IMR-90 (cell line): ENCODE results near the gene KRTCAP2. TPM values are rescaled to one million over a fixed set of nuclear protein-coding genes. Genes with fewer than 3 reads are reported as not detected.
A peak's percentile ranks its signal among the peaks of the same experiment; 100 is the strongest.

Source experiments
- ATAC-seq: fragments of 200-7000 bp; cut with Tn5 transposase; 2 replicates; pipeline ENCODE4 v1.9.1; 2020; ENCODE audit warnings: low read depth, mild to moderate bottlenecking, moderate library complexity
- BruUV-seq: library from RNA; stranded (reverse); fragments of 400-500 nt; replicated peaks from 2 replicates; lab custom pipeline; 2021; lab: Mats Ljungman, UMichigan
- CTCF ChIA-PET: fragments of 300-600 bp; formaldehyde crosslinking; extraction: SDS; loops from one replicate; lab custom pipeline; 2021; ENCODE audit warnings: antibody characterized with exemption; lab: Yijun Ruan, JAX
- POLR2A ChIA-PET: fragments of 300-600 bp; sonication (Branson Sonifier 250); formaldehyde crosslinking; loops from one replicate; lab custom pipeline; 2022; ENCODE audit warnings: antibody characterized with exemption; ENCODE audit not compliant: unreplicated experiment; lab: Charles Lee
- DNase-seq: peaks from one replicate; pipeline ENCODE4 v3.0.0; 2013
- H2AFZ ChIP-seq: replicated peaks from 2 replicates; pipeline ENCODE3; 2013; ENCODE audit warnings: low read length, mild to moderate bottlenecking; ENCODE audit not compliant: poor library complexity
- H2AK5ac ChIP-seq: 2 replicates; pipeline ENCODE4 v1.6.1; 2013; ENCODE audit warnings: low read depth, low read length, inconsistent platforms
- H2AK9ac ChIP-seq: replicated peaks from 2 replicates; pipeline ENCODE3; 2013; ENCODE audit warnings: mild to moderate bottlenecking, low read depth, low read length, moderate library complexity; ENCODE audit not compliant: poor library complexity
- H2BK120ac ChIP-seq: 2 replicates; pipeline ENCODE4 v1.6.1; 2013; ENCODE audit warnings: low read depth, low read length, inconsistent platforms
- H2BK15ac ChIP-seq: 3 replicates; pipeline ENCODE4 v1.6.1; 2013; ENCODE audit warnings: low read depth, low read length, inconsistent platforms
- H2BK20ac ChIP-seq: 2 replicates; pipeline ENCODE4 v1.6.1; 2013; ENCODE audit warnings: low read depth, mild to moderate bottlenecking, inconsistent platforms, low read length, moderate library complexity
- H2BK5ac ChIP-seq: 2 replicates; pipeline ENCODE4 v1.6.1; 2013; ENCODE audit warnings: mild to moderate bottlenecking, low read depth, low read length, inconsistent platforms; ENCODE audit not compliant: poor library complexity, severe bottlenecking
- H3K14ac ChIP-seq: replicated peaks from 2 replicates; pipeline ENCODE4 v1.6.1; 2013; ENCODE audit warnings: low read depth, low read length, inconsistent platforms
- H3K18ac ChIP-seq: 2 replicates; pipeline ENCODE4 v1.6.1; 2013; ENCODE audit warnings: low read depth, low read length, control low read depth
- H3K23ac ChIP-seq: 2 replicates; pipeline ENCODE4 v1.6.1; 2013; ENCODE audit warnings: low read depth, low read length, inconsistent platforms
- H3K27ac ChIP-seq: 2 replicates; pipeline ENCODE4 v1.5.1; 2013; ENCODE audit warnings: mild to moderate bottlenecking, control low read depth, low read length; ENCODE audit not compliant: insufficient read depth
- H3K27me3 ChIP-seq: 2 replicates; pipeline ENCODE4 v1.6.1; 2013; ENCODE audit warnings: low read length; ENCODE audit not compliant: control insufficient read depth, insufficient read depth
- H3K36me3 ChIP-seq: 2 replicates; pipeline ENCODE4 v1.6.1; 2013; ENCODE audit warnings: low read length, mixed read lengths; ENCODE audit not compliant: control insufficient read depth, insufficient read depth
- H3K4ac ChIP-seq: 2 replicates; pipeline ENCODE4 v1.6.1; 2013; ENCODE audit warnings: low read depth, low read length, inconsistent platforms
- H3K4me1 ChIP-seq: 2 replicates; pipeline ENCODE4 v1.6.1; 2013; ENCODE audit warnings: low read length, mixed read lengths; ENCODE audit not compliant: control insufficient read depth, insufficient read depth
- H3K4me2 ChIP-seq: 2 replicates; pipeline ENCODE4 v1.6.1; 2013; ENCODE audit warnings: low read depth, mild to moderate bottlenecking, control low read depth, low read length, moderate library complexity
- H3K4me3 ChIP-seq: 2 replicates; pipeline ENCODE4 v1.5.1; 2013; ENCODE audit warnings: low read depth, mild to moderate bottlenecking, control low read depth, low read length, moderate library complexity; ENCODE audit not compliant: insufficient read depth
- H3K56ac ChIP-seq: 2 replicates; pipeline ENCODE4 v1.6.1; 2013; ENCODE audit warnings: low read length, inconsistent platforms; ENCODE audit not compliant: insufficient read depth; ENCODE audit errors: extremely low read depth
- H3K79me1 ChIP-seq, 2 experiments: 2 replicates each; pipeline ENCODE4 v1.6.1; 2013; ENCODE audit warnings: low read length in 2 of 2, inconsistent platforms in 1 of 2, low read depth in 1 of 2
- H3K9ac ChIP-seq: 2 replicates; pipeline ENCODE4 v1.6.1; 2013; ENCODE audit warnings: low read depth, low read length, control low read depth
- H3K9me1 ChIP-seq: 2 replicates; pipeline ENCODE4 v1.6.1; 2013; ENCODE audit warnings: low read length, inconsistent platforms; ENCODE audit not compliant: insufficient read depth
- H3K9me3 ChIP-seq: 2 replicates; pipeline ENCODE4 v1.6.1; 2013; ENCODE audit warnings: low read length; ENCODE audit not compliant: control insufficient read depth, insufficient read depth
- H4K20me1 ChIP-seq: 2 replicates; pipeline ENCODE4 v1.6.1; 2013; ENCODE audit warnings: low read length, inconsistent platforms; ENCODE audit not compliant: insufficient read depth
- H4K5ac ChIP-seq: 2 replicates; pipeline ENCODE4 v1.6.1; 2013; ENCODE audit warnings: mild to moderate bottlenecking, low read depth, low read length, control low read depth
- H4K8ac ChIP-seq, 2 experiments: 2 replicates each; pipeline ENCODE4 v1.6.1; 2013; ENCODE audit warnings: low read depth in 2 of 2, low read length in 2 of 2, control low read depth in 1 of 2, inconsistent platforms in 1 of 2
- H4K91ac ChIP-seq: 2 replicates; pipeline ENCODE4 v1.6.1; 2013; ENCODE audit warnings: low read depth, low read length, inconsistent platforms; ENCODE audit not compliant: insufficient read depth
- BHLHE40 ChIP-seq: fragments of 150-350 bp; IDR thresholded peaks from 2 replicates; pipeline ENCODE4 v1.6.1; 2016; ENCODE audit warnings: mild to moderate bottlenecking, low read depth, low read length
- CHD1 ChIP-seq: IDR thresholded peaks from 2 replicates; pipeline ENCODE4 v1.6.1; 2012; ENCODE audit warnings: low read depth, low read length, improper control_type of control experiment
- FOS ChIP-seq: fragments of 150-350 bp; IDR thresholded peaks from 2 replicates; pipeline ENCODE4 v1.6.1; 2016; ENCODE audit warnings: low read depth, low read length
- MAFK ChIP-seq: IDR thresholded peaks from 2 replicates; pipeline ENCODE4 v1.6.1; 2012; ENCODE audit warnings: low read depth, low read length, improper control_type of control experiment
- MAZ ChIP-seq: IDR thresholded peaks from 2 replicates; pipeline ENCODE4 v1.6.1; 2012; ENCODE audit warnings: low read depth, mild to moderate bottlenecking, low read length, improper control_type of control experiment, moderate library complexity, borderline replicate concordance
- MXI1 ChIP-seq: IDR thresholded peaks from 2 replicates; pipeline ENCODE4 v1.6.1; 2012; ENCODE audit warnings: low read depth, mild to moderate bottlenecking, low read length, moderate library complexity, borderline replicate concordance
- NFE2L2 ChIP-seq: fragments of 150-350 bp; IDR thresholded peaks from 2 replicates; pipeline ENCODE4 v1.6.1; 2016; ENCODE audit warnings: low read depth, mild to moderate bottlenecking, low read length
- POLR2A ChIP-seq: IDR thresholded peaks from 2 replicates; pipeline ENCODE4 v1.6.1; 2012; ENCODE audit warnings: mild to moderate bottlenecking, low read depth, low read length
- RCOR1 ChIP-seq: IDR thresholded peaks from 2 replicates; pipeline ENCODE4 v1.6.1; 2012; ENCODE audit warnings: mild to moderate bottlenecking, low read length, improper control_type of control experiment; ENCODE audit not compliant: insufficient replicate concordance
- RFX5 ChIP-seq: IDR thresholded peaks from 2 replicates; pipeline ENCODE4 v1.8.0; 2012; ENCODE audit warnings: low read depth, mild to moderate bottlenecking, low read length, moderate library complexity
- SMC3 ChIP-seq: fragments of 150-350 bp; IDR thresholded peaks from 2 replicates; pipeline ENCODE4 v1.6.1; 2016; ENCODE audit warnings: low read depth, mild to moderate bottlenecking, antibody characterized with exemption, low read length, moderate library complexity
- WGBS, 2 experiments: methylation state at CpG; one replicate each; pipeline versions ENCODE4 v1.1.5 to v1.1.7; 2013; ENCODE audit warnings: missing lambda C conversion rate in 2 of 2; ENCODE audit not compliant: insufficient read length in 1 of 2; ENCODE audit errors: extremely low coverage in 2 of 2; 5-methylcytosine and 5-hydroxymethylcytosine counted together
- dilution Hi-C: fragments of 300-500 bp; cut with HindIII; formaldehyde crosslinking; loops from one replicate; pipeline ENCODE4 v1.14.3; 2018; ENCODE audit warnings: low sequenced_read_pairs; ENCODE audit not compliant: unreplicated experiment
- in situ Hi-C: fragments of 300-500 bp; cut with MboI; formaldehyde crosslinking; loops from 3 replicates; pipeline ENCODE4 v1.14.3; 2019; ENCODE audit warnings: low sequenced_read_pairs, inconsistent platforms, mixed read lengths
- intact Hi-C: fragments of 100-400 bp; cut with micrococcal nuclease; formaldehyde crosslinking; loops from 2 replicates; pipeline ENCODE4 v1.10.0; 2022
- polyA plus RNA-seq, 3 experiments: library from polyadenylated mRNA; depleted of rRNA; stranded (reverse); fragments of >200 nt; gene quantifications; 2 replicates each; pipeline ENCODE4 v1.2.3, GENCODE V29; 2012; ENCODE audit warnings: low replicate concordance in 1 of 3
- total RNA-seq: library from RNA; depleted of rRNA; stranded (reverse); fragments of >200 nt; gene quantifications from 2 replicates; pipeline ENCODE4 v1.2.3, GENCODE V29; 2012
- TF ChIP-seq, protein P1 (sequence below): fragments of 150-350 bp; IDR thresholded peaks from 2 replicates; pipeline ENCODE4 v1.6.1; 2016; ENCODE audit warnings: low read depth, mild to moderate bottlenecking, low read length, moderate library complexity, borderline replicate concordance
- TF ChIP-seq, protein P2 (sequence below): fragments of 150-350 bp; IDR thresholded peaks from 2 replicates; pipeline ENCODE4 v1.6.1; 2017; ENCODE audit warnings: mild to moderate bottlenecking, antibody characterized with exemption, low read length, low read depth

Gene KRTCAP2
- total and polyA plus RNA-seq, 2 of the 4 experiments (the other 2 are of a cell fraction) = 76.7 to 232 TPM

DNA sequence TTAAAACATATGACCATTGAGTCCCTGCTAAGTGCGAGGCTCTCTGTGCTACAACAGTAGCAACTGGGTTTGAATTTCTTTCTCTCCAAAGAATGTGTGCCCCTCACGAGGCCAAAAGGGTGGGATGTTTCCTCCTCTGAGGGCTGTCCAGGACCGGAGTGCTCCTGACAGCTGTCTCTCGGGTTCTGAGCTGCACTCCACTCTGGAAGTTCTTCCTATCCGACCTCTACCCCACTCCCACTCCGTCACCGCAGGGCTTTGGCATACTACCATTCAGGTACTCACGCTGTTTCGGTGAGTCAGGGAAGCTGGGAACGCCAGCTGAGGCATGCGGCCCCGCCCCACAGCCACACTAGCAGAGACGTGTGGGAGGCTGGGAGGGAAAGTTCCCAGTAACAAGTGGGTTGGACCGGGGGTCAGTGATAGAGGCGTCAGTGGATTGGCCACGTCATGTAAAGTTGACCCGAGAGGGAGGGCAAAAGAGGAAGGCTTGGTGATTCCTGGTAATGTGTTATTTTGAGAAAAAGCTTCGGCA lies 38.2 kb downstream of the KRTCAP2 start (continued):
- TF ChIP-seq RFX5 (no peak), MAZ (peak; percentile 82), FOS (peak; percentile 49; the same call in 1 of the 2 replicates), SMC3 (no peak), NFE2L2 (no peak)

DNA sequence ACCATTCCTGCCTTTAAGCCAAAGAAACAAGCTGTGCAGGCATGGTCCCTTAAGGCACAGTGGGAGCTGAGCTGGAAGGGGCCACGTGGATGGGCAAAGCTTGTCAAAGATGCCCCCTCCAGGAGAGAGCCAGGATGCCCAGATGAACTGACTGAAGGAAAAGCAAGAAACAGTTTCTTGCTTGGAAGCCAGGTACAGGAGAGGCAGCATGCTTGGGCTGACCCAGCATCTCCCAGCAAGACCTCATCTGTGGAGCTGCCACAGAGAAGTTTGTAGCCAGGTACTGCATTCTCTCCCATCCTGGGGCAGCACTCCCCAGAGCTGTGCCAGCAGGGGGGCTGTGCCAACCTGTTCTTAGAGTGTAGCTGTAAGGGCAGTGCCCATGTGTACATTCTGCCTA lies 38.8 kb downstream of the KRTCAP2 start:
- Histone ChIP-seq H2AK5ac (peak overlapping the region; percentile 34; the same call in 1 of the 2 replicates), H2BK20ac (no peak overlapping the region), H2BK5ac (no peak overlapping the region), H3K9me1 (peaks cover 20% of the 10 kb centered on the region; the same call in 1 of the 2 replicates), H3K36me3 (peaks cover 9% of the 10 kb centered on the region), H3K79me1 (peaks cover 16 to 35% of the 10 kb centered on the region in 2 experiments), H4K20me1 (no peaks in the 10 kb centered on the region), H3K4ac (no peak overlapping the region; the same call in 1 of the 2 replicates), H4K8ac (peak overlapping the region in 1 of 2 experiments; percentile 94; a peak in 2 of 4 replicates), H3K4me2 (no peak overlapping the region; the same call in 1 of the 2 replicates), H3K27ac (no peak overlapping the region), H2BK120ac (no peak overlapping the region), H3K14ac (no peak overlapping the region), H3K27me3 (peaks cover 2% of the 10 kb centered on the region), H2BK15ac (no peak overlapping the region), H4K91ac (no peak overlapping the region), H3K9ac (no peak overlapping the region), H3K56ac (no peak overlapping the region), H3K9me3 (no peaks in the 10 kb centered on the region), H4K5ac (no peak overlapping the region), H3K23ac (no peak overlapping the region), H3K4me1 (peaks cover 15% of the 10 kb centered on the region), H2AK9ac (no peak overlapping the region), H2AFZ (no peak overlapping the region), H3K4me3 (no peak overlapping the region), H3K18ac (no peak overlapping the region)
- ATAC-seq = no peak
- no TSS peak for BruUV-seq
- ChIA-PET POLR2A (no interaction called here), CTCF (no interaction called here)
- no peak for DNase-seq
- intact Hi-C loops = no loop called here
- in situ Hi-C loops = no loop called here
- dilution Hi-C loops = no loop called here
- WGBS, 2 experiments = 67% methylated on average over 1 of the region's 1 CpG; no CpG with 5 or more reads in 1 of the 2 experiments
- TF ChIP-seq, protein P1, sequence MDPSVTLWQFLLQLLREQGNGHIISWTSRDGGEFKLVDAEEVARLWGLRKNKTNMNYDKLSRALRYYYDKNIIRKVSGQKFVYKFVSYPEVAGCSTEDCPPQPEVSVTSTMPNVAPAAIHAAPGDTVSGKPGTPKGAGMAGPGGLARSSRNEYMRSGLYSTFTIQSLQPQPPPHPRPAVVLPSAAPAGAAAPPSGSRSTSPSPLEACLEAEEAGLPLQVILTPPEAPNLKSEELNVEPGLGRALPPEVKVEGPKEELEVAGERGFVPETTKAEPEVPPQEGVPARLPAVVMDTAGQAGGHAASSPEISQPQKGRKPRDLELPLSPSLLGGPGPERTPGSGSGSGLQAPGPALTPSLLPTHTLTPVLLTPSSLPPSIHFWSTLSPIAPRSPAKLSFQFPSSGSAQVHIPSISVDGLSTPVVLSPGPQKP = no peak
- TF ChIP-seq NFE2L2 (no peak), CHD1 (no peak), RFX5 (no peak), SMC3 (no peak), POLR2A (no peak), BHLHE40 (no peak), RCOR1 (no peak), MAFK (no peak), MXI1 (no peak)
- TF ChIP-seq, protein P2, sequence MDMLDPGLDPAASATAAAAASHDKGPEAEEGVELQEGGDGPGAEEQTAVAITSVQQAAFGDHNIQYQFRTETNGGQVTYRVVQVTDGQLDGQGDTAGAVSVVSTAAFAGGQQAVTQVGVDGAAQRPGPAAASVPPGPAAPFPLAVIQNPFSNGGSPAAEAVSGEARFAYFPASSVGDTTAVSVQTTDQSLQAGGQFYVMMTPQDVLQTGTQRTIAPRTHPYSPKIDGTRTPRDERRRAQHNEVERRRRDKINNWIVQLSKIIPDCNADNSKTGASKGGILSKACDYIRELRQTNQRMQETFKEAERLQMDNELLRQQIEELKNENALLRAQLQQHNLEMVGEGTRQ = no peak
